ENCODE results near the gene FOXD1. TPM values are rescaled to one million over a fixed set of nuclear protein-coding genes. Genes with fewer than 3 reads are reported as not detected.
A peak's percentile ranks its signal among the peaks of the same experiment; 100 is the strongest.

Gene FOXD1
- total and polyA plus RNA-seq, 9 of the 15 experiments (the other 6 are each of a cell fraction or from before 2014, with no cell fraction given), result 0.03 to 0.40 (median 0.10) TPM; not detected in 4

- TF ChIP-seq, protein P1, sequence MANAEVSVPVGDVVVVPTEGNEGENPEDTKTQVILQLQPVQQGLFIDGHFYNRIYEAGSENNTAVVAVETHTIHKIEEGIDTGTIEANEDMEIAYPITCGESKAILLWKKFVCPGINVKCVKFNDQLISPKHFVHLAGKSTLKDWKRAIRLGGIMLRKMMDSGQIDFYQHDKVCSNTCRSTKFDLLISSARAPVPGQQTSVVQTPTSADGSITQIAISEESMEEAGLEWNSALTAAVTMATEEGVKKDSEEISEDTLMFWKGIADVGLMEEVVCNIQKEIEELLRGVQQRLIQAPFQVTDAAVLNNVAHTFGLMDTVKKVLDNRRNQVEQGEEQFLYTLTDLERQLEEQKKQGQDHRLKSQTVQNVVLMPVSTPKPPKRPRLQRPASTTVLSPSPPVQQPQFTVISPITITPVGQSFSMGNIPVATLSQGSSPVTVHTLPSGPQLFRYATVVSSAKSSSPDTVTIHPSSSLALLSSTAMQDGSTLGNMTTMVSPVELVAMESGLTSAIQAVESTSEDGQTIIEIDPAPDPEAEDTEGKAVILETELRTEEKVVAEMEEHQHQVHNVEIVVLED (CRISPR knock-in tag; IDR thresholded peaks at IDR 0.05), result no peak
- no peak for TF ChIP-seq FOXP4 (CRISPR knock-in tag; IDR thresholded peaks at IDR 0.05; ENCODE audit: borderline replicate concordance)
- TF ChIP-seq CBFA2T2 (conservative IDR thresholded peaks at IDR 0.05), result peak; percentile 89
- TF ChIP-seq THAP7 (CRISPR knock-in tag; IDR thresholded peaks at IDR 0.05), result no peak
- TF ChIP-seq MEF2A (IDR thresholded peaks at IDR 0.05; ENCODE audit: control insufficient read depth, low read depth, low read length), result no peak
- no peak for TF ChIP-seq SREBF1 (IDR thresholded peaks at IDR 0.05; ENCODE audit: borderline replicate concordance, low read depth, low read length)
- no peak for TF ChIP-seq ZNF217 (CRISPR knock-in tag; IDR thresholded peaks at IDR 0.05)
- TF ChIP-seq ZNF197 (CRISPR knock-in tag; IDR thresholded peaks at IDR 0.05; ENCODE audit: low read depth), result no peak
- no peak for TF ChIP-seq SIX5 (IDR thresholded peaks at IDR 0.05; ENCODE audit: borderline replicate concordance in 1 of 2, insufficient read depth in 1 of 2, low read depth in 1 of 2, low read length in 2 of 2)
- TF ChIP-seq, protein P2, sequence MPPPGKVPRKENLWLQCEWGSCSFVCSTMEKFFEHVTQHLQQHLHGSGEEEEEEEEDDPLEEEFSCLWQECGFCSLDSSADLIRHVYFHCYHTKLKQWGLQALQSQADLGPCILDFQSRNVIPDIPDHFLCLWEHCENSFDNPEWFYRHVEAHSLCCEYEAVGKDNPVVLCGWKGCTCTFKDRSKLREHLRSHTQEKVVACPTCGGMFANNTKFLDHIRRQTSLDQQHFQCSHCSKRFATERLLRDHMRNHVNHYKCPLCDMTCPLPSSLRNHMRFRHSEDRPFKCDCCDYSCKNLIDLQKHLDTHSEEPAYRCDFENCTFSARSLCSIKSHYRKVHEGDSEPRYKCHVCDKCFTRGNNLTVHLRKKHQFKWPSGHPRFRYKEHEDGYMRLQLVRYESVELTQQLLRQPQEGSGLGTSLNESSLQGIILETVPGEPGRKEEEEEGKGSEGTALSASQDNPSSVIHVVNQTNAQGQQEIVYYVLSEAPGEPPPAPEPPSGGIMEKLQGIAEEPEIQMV (tag; conservative IDR thresholded peaks at IDR 0.05; ENCODE audit: low read depth), result no peak
- no peak for TF ChIP-seq ASH1L (IDR thresholded peaks at IDR 0.05; ENCODE audit: borderline replicate concordance, low read depth, partially characterized antibody)
- TF ChIP-seq, protein P3, sequence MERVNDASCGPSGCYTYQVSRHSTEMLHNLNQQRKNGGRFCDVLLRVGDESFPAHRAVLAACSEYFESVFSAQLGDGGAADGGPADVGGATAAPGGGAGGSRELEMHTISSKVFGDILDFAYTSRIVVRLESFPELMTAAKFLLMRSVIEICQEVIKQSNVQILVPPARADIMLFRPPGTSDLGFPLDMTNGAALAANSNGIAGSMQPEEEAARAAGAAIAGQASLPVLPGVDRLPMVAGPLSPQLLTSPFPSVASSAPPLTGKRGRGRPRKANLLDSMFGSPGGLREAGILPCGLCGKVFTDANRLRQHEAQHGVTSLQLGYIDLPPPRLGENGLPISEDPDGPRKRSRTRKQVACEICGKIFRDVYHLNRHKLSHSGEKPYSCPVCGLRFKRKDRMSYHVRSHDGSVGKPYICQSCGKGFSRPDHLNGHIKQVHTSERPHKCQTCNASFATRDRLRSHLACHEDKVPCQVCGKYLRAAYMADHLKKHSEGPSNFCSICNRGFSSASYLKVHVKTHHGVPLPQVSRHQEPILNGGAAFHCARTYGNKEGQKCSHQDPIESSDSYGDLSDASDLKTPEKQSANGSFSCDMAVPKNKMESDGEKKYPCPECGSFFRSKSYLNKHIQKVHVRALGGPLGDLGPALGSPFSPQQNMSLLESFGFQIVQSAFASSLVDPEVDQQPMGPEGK (CRISPR knock-in tag; IDR thresholded peaks at IDR 0.05; ENCODE audit: borderline replicate concordance), result no peak
Observed at GRCh38 chr5:73496984-73497457, 48.4 kb upstream of the FOXD1 start (continued).

Measured in K562 (cell line).